ENCODE results near the gene SETDB1. TPM values are rescaled to one million over a fixed set of nuclear protein-coding genes. Genes with fewer than 3 reads are reported as not detected.

SETDB1 gene
- total RNA-seq, 1 donor = 30.7 TPM

DNA sequence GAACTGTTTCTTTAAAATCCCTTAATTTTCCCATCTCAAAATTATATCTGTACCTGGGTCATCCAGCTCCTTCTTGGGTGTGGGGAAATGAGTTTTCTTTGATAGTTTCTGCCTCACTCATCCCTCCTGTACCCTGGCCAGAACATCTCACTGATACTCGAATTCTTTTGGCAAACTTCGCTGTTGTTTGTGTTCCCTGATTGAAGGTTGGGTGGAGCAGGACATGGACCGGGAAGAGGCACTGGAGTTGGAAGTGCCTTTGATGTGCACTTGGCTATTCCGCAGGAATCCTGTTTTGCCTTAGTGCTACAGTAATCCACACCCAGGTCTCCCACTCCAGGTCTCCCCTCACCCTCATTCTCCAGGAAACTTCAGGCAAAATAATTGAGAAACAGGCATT is 69.3 kb downstream of the SETDB1 start:
- TF ChIP-seq CTCF (IDR thresholded peaks at IDR 0.05; ENCODE audit: insufficient read depth, low read length) = no peak
- no peak overlapping the region for H3K4me3 ChIP-seq (ENCODE audit: low read depth, low read length)
- DNase-seq (ENCODE audit: low read depth) = no peak

DNA sequence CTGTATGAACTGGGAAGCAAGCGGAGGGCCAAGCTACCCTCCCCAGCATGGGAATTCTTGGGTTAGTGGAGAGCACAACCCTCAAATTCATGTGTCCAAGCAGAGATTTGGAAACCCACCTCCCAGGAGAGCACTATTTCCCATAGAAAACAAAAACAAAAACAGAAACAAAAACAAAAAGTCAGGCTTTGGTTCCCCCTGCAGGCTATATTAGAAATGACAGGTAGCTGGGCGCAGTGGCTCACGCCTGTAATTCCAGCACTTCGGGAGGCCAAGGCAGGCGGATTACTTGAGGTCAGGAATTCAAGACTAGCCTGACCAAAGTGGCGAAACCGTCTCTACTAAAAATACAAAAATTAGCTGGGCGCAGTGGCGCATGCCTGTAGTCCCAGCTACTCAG is 69.7 kb downstream of the SETDB1 start:
- H3K4me3 ChIP-seq (ENCODE audit: low read depth, low read length) = no peak overlapping the region
- peak; percentile 56 for DNase-seq (ENCODE audit: low read depth)
- peak; percentile 70 for TF ChIP-seq CTCF (IDR thresholded peaks at IDR 0.05; ENCODE audit: insufficient read depth, low read length)

DNA sequence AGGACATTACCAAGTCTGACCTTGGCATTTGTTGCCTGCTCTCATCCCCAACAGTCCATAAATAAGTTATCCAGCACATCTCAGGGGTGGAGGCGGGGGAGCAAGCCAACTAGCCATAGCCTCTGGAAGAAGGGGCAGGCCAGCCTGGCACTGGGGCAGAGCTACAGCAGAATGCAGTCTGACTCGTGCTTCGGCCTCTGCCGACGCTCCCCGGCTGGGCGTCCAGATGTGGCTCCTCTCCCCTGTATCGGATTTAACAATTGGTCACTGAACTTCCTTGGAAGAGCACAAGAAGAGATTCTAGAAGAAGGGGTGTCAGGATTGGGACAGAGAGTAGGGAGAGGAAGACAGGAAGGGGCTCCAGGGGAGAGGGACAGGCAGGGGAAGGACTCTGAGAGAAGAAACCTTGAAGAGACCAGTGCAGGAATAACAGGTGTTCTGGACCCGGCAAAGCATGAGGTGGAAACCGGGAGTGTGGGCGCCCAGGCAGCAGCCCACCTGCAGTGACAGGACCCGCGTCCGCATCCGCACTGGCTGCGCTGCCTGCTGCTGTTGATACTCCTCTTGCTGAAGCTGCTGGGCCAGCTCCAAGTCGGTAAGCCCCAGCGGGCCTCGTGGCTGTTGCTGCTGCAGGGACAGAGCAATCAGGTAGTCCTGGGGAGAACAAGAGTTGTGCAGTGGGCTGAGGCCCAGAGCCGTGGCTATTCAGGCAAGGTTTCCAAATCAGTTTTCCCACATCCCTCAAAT is 71.1 kb downstream of the SETDB1 start:
- H3K4me3 ChIP-seq (ENCODE audit: low read depth, low read length) = no peak overlapping the region
- DNase-seq (ENCODE audit: low read depth) = no peak
- TF ChIP-seq CTCF (IDR thresholded peaks at IDR 0.05; ENCODE audit: insufficient read depth, low read length) = no peak

DNA sequence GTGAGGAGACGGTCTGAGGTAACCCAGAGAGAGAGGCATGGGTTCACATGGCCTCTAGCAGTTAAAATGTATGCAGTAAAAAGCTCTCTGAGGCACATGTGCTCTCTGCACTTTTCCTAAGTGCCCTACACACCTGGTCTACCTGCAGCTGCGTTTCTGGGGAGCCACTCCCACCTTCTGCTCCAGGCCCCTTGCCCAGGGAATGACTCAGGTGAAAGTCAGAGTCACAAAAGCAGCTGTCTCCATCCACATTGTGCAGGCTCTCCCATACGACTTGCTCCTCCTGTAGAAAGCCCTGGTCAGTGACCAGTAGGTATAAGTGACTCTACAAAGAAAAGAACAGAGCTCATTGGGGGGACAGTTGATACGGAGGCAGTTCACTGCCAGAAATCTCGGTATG is 71.8 kb downstream of the SETDB1 start:
- no peak overlapping the region for H3K4me3 ChIP-seq (ENCODE audit: low read depth, low read length)
- no peak for TF ChIP-seq CTCF (IDR thresholded peaks at IDR 0.05; ENCODE audit: insufficient read depth, low read length)
- no peak for DNase-seq (ENCODE audit: low read depth)

- TF ChIP-seq CTCF (IDR thresholded peaks at IDR 0.05; ENCODE audit: insufficient read depth, low read length) = no peak
- no peak overlapping the region for H3K4me3 ChIP-seq (ENCODE audit: low read depth, low read length)
- DNase-seq (ENCODE audit: low read depth) = peak; percentile 16
These were observed 73.0 kb downstream of the SETDB1 start for GRCh38 chr1:150999051-150999674.

DNA sequence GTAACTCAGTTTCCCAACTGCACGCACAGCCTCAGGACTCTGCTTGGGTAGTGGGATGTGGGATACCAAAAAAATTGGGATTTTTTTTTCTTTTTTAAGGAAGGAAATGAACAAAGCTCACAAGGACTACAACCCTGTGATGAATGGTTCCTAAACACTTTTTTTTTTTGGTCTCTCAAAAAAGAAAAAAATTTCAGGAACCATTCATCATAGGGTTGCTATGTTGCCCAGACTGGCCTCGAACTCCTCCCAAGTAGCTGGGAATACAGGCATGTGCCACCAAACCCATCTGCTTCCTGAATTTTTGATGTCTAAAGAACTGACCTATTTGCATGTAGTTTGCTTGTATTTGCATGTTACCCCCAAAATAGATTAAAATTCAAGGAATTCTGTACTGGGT is 73.8 kb downstream of the SETDB1 start:
- no peak overlapping the region for H3K4me3 ChIP-seq (ENCODE audit: low read depth, low read length)
- no peak for TF ChIP-seq CTCF (IDR thresholded peaks at IDR 0.05; ENCODE audit: insufficient read depth, low read length)
- no peak for DNase-seq (ENCODE audit: low read depth)
